22Rv1 (cell line): ENCODE measurements around the gene FAM89B.

Experiments used
- ZFX ChIP-seq: fragments of 450-650 bp; IDR thresholded peaks from 2 replicates; pipeline ENCODE4 v1.6.1; 2017; ENCODE audit warnings: antibody characterized with exemption, borderline replicate concordance
- TF ChIP-seq, protein P1 (sequence below): fragments of 450-650 bp; IDR thresholded peaks from 2 replicates; pipeline ENCODE4 v1.5.1; 2017; ENCODE audit warnings: mild to moderate bottlenecking

DNA sequence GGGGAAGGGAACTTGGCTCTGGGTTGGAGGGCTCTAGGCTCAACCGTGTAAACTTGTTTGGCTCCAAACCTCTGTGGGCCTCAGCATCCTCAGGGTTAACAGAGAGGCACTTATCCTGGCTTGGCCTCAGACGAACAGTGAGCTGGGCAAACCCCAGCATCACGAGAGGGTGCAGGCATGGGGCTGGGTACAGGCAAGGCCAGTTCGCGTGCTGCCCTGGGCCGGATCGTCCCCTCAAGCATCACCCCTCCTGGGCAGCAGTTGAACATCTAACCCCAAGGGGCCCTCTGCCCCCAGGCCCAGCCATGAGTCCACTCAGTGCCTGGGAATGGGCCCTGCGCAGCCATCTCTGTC, 5.4 kb downstream of the FAM89B start:
- TF ChIP-seq, protein P1, sequence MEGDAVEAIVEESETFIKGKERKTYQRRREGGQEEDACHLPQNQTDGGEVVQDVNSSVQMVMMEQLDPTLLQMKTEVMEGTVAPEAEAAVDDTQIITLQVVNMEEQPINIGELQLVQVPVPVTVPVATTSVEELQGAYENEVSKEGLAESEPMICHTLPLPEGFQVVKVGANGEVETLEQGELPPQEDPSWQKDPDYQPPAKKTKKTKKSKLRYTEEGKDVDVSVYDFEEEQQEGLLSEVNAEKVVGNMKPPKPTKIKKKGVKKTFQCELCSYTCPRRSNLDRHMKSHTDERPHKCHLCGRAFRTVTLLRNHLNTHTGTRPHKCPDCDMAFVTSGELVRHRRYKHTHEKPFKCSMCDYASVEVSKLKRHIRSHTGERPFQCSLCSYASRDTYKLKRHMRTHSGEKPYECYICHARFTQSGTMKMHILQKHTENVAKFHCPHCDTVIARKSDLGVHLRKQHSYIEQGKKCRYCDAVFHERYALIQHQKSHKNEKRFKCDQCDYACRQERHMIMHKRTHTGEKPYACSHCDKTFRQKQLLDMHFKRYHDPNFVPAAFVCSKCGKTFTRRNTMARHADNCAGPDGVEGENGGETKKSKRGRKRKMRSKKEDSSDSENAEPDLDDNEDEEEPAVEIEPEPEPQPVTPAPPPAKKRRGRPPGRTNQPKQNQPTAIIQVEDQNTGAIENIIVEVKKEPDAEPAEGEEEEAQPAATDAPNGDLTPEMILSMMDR: no peak
- TF ChIP-seq ZFX: no peak
